Mucosa of gallbladder (tissue), 1 donor: Measurements from ENCODE around the gene IP6K1. TPM values are rescaled to one million over a fixed set of nuclear protein-coding genes. Genes with fewer than 3 reads are reported as not detected.
"Not testable (repeated sequence)": the region's sequence is repeated elsewhere in the genome, so short reads cannot be mapped to it uniquely, and the experiment has no call there.

Experiments used
- DNase-seq: peaks from one replicate; pipeline ENCODE4 v3.0.0-alpha.2; 2020; ENCODE audit warnings: low spot score
- total RNA-seq: library from RNA; stranded (reverse); gene quantifications from one replicate; pipeline ENCODE4 v1.2.1, GENCODE V29; 2021
- donor health status: DM: no; HTN: no; CAD: no.

The IP6K1 gene
- total RNA-seq, 1 donor from 2014 or later, result 46.1 TPM

DNA sequence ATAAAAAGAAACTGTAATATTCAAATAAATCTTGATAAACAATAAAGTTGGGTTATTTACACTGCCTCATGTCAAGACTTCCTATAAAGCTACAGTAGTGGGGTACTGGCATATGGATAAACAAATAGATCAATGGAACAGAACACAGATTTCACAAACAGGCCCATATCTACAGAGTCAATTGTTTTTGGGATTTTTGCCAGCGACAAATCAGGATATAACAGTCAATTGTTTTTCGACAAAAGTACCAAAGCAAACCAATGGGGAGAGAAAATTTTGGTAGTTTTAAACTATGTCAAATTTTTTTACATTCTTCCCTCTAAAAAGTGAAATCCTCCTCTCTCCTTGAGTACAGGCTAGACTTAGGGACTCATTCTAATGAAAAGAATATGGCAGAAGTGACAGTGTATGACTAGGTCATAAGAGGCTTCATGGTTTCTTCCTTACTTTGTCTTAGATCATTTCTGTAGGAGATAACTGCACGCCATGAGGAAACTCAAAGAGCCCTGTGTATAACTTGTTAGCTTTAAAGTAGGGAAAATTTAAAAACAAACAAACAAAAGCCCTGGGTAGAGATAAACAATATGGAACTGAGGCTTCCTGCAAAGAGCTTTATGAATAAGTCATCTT, 16.9 kb downstream of the IP6K1 start:
- DNase-seq, result no peak

GRCh38 chr3:49763981-49764380, 22.4 kb downstream of the IP6K1 start:
- no peak for DNase-seq

DNA sequence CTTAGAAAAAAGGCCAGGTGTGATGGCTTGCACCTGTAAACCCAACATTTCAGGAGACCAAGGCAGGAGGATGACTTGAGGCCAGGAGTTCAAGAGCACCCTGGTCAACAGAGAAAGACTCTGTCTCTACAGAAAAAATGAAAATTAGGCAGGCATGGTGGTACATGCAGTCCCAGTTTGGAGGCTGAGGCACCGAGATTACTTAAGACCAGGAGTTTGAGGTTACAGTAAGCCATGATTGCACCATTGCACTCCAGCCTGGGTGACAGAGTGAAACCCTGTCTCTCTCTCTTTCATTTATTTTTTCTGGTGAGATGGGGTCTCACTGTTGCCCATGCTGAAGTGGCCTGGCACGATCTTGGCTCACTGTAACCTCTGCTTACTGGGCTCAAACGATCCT, 24.7 kb downstream of the IP6K1 start:
- no peak for DNase-seq

DNA sequence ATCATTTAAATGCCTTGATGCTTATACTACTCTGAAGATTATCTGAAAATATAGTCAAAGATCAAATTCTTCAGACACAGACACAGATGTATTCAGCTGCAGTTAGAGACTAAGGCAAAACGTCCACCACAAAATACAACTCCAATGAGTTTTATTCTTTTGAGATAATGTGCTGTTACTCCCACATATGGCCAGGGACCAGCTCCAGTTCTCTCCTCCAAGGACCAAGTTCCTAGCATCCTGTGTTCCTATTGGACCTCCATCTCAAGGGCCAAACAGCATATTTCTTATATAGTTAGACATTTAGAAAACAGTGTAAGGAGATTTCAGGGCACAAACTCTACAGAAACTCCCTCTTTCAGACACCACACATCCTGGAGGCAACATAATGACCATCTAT, 27.1 kb downstream of the IP6K1 start:
- no peak for DNase-seq

- no peak for DNase-seq
Measured at GRCh38 chr3:49757197-49757596, 29.1 kb downstream of the IP6K1 start.

DNA sequence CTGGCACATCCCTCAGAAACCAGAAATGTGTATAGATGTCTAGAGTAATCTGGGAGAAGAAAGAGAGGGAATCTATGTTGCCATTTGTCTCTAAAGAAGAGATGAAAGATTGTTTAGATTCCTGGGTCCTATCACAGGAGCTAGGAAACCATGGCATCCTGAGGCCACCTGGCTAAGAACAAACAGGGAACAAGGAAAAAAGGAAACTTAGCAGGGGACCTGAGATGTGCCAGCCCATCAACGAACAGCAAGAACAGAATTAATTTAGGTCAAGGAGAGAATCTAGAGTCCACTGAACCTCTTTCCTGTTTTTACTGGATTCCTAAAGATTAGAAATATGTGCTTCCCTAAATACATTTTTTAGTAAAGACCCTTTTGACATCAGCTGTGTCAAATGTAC, 30.3 kb downstream of the IP6K1 start:
- DNase-seq, result no peak

DNA sequence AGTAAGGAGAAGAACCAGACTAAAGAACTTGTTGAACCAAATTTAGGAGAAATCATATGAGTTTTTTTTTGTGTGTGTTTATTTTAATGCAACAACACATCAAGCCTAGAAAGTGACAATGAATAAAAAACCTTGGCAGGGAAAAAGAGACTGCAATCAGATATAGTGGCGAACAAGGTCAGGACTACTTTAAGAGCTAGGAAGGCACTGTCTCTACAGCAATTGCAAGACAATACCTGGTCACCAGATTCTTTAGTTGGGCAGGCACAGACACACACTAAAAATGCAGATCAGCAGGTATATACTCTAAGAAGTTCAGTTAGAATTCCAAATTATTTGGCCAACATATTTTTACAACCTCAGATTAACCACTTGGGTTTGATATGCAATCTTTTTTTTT, 31.8 kb downstream of the IP6K1 start:
- DNase-seq, result no peak

DNA sequence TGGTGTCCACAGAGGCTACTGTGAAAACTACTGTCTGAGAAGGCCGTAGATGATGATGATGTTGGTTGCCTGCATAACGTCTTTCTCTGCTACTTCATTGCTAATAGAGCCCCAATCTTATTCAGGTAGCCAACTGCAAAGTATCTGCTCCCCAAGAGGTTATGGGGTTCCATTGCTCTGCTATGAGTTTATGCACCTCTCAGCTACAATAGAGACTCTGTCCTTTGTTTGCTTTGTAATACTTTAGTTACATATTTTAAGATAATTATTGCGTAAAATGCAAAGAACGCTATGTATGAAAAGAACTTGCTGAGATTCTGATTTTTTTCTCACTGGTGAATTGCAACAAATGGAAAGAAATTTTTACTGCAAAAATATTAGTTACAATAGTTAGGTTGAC, 34.8 kb downstream of the IP6K1 start:
- DNase-seq, result no peak

GRCh38 chr3:49750056-49750455, 36.3 kb downstream of the IP6K1 start:
- DNase-seq, result no peak

- DNase-seq, result not testable (repeated sequence)
Measured at GRCh38 chr3:49748874-49749273, 37.5 kb downstream of the IP6K1 start.

DNA sequence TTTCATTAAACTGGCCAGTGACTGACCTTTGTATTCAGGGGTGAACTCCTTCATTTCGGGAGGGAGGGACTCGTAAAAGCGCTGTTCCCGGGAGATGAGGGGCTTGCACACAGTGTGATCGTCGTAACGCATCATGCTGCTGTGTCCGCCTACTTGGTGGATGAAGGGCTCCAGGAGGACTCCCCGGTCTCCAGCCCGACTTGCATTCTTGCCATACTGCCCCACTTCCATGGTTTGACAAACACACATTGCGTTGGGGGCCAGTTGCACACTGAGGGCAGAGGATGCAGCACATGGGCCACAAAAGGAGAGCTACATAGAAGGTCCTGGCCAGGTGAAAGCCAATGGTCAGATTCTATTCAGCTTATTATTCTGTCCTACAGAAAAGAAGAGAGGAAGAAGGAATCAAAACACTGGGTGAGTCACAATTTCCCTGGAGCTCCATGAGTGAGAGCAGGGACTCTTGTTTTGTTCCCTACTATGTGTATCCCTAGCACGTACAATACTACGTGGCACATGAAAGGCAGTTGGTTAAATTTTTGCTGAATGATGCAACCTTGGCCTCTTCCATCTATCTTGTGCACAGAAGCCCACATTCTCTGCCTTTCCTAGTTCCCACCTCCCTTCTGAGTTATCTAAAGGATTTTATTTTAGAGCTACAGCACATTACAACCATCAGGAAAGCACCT, 38.4 kb downstream of the IP6K1 start:
- DNase-seq, result no peak

GRCh38 chr3:49745986-49746385, 40.4 kb downstream of the IP6K1 start:
- DNase-seq, result no peak

DNA sequence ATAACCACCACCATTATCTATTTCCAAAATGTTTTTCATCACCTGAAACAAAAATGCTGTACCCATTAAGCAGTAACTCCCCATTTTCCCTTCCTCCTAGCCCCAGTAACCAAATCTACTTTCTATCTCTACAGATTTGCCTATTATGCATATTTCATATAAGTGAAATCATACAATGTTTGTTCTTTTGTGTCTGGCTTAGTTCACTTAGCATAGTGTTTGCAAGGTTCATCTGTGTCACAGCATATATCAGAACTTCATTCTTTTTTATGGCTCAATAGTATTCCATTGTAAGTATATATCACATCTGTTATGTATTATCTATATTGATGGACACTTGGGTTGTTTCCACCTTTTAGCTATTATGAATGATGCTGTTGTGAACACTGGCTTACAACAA, 45.9 kb downstream of the IP6K1 start:
- no peak for DNase-seq

DNA sequence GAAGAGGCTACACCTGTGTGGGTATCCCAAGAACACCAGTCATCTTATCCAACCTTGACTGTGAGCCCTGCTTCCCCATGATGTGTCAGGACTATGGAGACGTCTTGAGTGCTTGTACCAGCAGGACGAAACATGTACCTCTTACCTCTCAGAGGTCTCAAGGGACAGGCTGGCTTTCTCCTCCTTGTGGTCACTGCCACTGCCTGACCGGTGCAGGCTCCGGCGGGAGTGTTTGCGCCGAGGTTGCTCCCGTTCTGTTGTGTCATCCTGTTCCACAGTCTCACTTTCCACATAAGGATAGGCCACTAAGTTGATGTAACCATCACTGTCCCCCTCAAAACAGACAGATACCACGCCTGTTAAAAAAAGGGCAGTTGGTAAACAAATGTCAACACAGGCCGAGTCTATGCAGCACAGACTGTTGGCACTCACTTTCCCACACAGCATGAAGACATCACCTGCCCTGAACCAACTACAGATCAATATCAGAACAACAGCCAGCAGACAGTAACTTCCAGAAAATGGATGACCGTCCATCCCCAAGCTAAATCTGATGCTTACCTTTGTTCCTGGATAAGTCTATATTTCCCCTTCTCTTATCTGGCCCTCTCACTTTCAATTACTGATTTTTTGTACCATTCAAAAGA, 48.2 kb downstream of the IP6K1 start:
- no peak for DNase-seq

DNA sequence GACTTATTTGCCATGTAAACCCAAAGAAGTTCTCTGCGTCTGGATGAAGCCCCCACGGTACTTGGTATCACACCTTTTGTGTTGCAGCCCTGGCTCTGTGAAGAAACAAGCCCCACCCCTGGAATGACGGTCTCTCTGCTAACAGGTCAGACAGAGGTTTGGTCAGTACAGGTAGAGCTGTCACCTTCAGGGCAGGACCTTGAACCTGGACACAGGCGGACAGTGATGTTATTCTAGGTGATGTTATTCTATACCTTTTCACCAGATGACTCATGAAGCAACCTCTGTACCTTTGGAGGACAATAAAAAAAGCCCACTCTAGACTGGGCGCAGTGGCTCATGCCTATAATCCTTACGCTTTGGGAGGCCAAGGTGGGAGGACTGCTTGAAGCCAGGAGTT, 51.6 kb downstream of the IP6K1 start:
- no peak for DNase-seq

DNA sequence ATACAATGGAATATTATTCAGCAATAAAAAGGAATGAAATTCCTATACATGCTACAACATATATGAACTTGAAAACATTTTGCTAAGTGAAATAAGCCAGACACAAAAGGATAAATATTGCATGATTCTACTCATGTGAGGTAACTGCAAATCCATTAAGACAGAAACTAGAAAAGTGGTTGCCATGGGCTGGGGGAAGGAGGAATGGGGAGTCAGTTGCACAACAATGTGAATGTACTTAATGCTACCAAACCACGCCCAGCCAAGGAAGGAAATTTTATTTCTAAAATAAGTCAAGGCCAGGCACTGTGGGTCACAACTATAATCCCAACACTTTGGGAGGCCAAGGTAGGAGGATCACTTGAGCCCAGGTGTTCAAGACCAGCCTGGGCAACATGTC, 52.8 kb downstream of the IP6K1 start:
- DNase-seq, result no peak

GRCh38 chr3:49732597-49732996, 53.7 kb downstream of the IP6K1 start:
- DNase-seq, result no peak

- no peak for DNase-seq
Measured at GRCh38 chr3:49729966-49730609, 56.3 kb downstream of the IP6K1 start.

GRCh38 chr3:49727924-49728361, 58.4 kb downstream of the IP6K1 start:
- DNase-seq, result no peak

GRCh38 chr3:49727154-49727923, 59.0 kb downstream of the IP6K1 start:
- no peak for DNase-seq

DNA sequence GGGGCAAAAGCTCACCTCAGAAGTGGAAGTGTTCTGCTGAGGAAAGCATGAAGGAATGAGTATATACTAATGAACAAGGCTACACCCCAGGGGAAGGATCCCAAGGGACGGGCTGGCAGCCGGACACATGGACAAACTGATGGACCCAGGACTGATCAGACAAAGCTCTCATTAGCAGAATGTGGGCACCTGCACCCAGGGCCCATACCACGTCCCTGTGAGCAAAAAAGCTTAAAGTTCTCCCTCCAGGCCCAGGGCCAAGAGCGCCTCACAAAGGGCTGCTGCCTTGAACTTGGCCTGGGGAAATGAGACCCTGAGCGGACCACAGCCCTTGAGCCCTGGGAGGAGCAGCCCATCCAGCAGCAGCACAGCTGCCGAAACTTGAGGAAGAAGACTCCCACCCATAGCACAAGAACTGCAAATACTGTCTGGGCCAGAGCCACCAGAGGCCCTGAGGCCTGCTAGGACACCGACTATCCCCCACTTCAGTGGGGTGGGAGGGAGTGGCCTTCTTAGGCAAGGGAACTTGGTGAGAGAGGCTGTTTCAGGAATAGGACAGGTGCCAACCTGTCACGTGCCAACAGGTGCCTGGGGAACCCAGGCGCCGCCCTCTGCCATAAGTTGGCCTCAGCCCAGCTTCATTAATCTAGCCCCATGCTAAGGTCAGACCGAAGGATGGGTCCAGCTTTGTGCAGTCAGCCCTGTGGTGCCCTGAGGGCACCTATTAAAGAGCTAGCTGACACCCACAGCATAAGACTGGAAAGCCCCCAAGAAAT, 60.2 kb downstream of the IP6K1 start:
- DNase-seq, result peak; percentile 46
